Fibroblast of gingiva (primary cell): Measurements from ENCODE around the gene WDR17.
"Not testable (repeated sequence)": the region's sequence is repeated elsewhere in the genome, so short reads cannot be mapped to it uniquely, and the experiment has no call there.

Experiments
- DNase-seq: peaks from one replicate; pipeline ENCODE4 v3.0.0-alpha.2; 2011; ENCODE audit warnings: low read depth

WDR17 gene

GRCh38 chr4:176193126-176193525 is 127.5 kb downstream of the WDR17 start:
- DNase-seq, result peak; percentile 45

GRCh38 chr4:176193938-176194337 is 128.3 kb downstream of the WDR17 start:
- DNase-seq, result peak; percentile 35

GRCh38 chr4:176195184-176195978 is 129.7 kb downstream of the WDR17 start, which contains the start of gene SPATA4:
Gene SPATA4, minus strand, starts transcription at chr4:176195585. Its CDS starts 23 bp downstream, at chr4:176195562.
- peak; percentile 93 for DNase-seq

GRCh38 chr4:176198316-176198903 is 132.8 kb downstream of the WDR17 start:
- peak; percentile 15 for DNase-seq

- DNase-seq, result no peak
These were observed 139.7 kb downstream of the WDR17 start for GRCh38 chr4:176205299-176205698.

- no peak for DNase-seq
These were observed 142.2 kb downstream of the WDR17 start for GRCh38 chr4:176207839-176208238.

- DNase-seq, result no peak
These were observed 143.9 kb downstream of the WDR17 start for GRCh38 chr4:176209535-176209934.

- DNase-seq, result no peak
These were observed 144.5 kb downstream of the WDR17 start for GRCh38 chr4:176210101-176210500.

- no peak for DNase-seq
These were observed 145.1 kb downstream of the WDR17 start for GRCh38 chr4:176210579-176211296.

- not testable (repeated sequence) for DNase-seq
These were observed 146.7 kb downstream of the WDR17 start for GRCh38 chr4:176212351-176212750.

GRCh38 chr4:176217510-176217909 is 151.9 kb downstream of the WDR17 start:
- no peak for DNase-seq

GRCh38 chr4:176222149-176222548 is 156.5 kb downstream of the WDR17 start:
- no peak for DNase-seq

- no peak for DNase-seq
These were observed 157.9 kb downstream of the WDR17 start for GRCh38 chr4:176223561-176223960.

- no peak for DNase-seq
These were observed 161.1 kb downstream of the WDR17 start for GRCh38 chr4:176226736-176227135.

GRCh38 chr4:176229645-176230044 is 164.0 kb downstream of the WDR17 start:
- DNase-seq, result no peak
